ENCODE measurements around the gene MCOLN1.
A peak's percentile ranks its signal among the peaks of the same experiment; 100 is the strongest.

The MCOLN1 gene

GRCh38 chr19:7522072-7522922 lies at the start of gene MCOLN1:
TSS of gene MCOLN1 (plus strand) at chr19:7522624. CDS start at chr19:7522751, 127 bp downstream.
- DNase-seq (ENCODE audit: low spot score): peak; percentile 99

DNA sequence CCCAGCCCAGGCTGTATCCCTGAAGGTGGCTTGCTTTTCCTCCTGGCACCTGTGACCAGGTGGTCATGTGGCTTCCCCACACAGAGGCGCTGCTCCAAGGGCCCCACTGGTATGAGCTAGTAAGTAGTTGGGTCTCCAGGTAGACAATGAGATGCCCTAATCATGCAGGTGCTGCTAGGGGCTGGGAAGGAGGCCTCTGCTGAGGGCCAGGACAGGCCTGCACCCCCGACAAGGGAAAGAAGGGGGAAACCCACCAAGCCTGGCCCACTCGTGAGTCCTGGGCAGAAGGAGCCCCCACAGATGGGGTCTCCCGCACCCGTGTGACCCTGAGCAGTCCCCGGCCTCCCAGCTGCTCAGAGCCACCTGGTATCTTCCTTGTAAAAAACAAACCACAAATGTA lies 46.8 kb upstream of the MCOLN1 start:
- DNase-seq (ENCODE audit: low spot score): no peak

GRCh38 chr19:7476241-7476640 lies 46.2 kb upstream of the MCOLN1 start:
- no peak for DNase-seq (ENCODE audit: low spot score)

DNA sequence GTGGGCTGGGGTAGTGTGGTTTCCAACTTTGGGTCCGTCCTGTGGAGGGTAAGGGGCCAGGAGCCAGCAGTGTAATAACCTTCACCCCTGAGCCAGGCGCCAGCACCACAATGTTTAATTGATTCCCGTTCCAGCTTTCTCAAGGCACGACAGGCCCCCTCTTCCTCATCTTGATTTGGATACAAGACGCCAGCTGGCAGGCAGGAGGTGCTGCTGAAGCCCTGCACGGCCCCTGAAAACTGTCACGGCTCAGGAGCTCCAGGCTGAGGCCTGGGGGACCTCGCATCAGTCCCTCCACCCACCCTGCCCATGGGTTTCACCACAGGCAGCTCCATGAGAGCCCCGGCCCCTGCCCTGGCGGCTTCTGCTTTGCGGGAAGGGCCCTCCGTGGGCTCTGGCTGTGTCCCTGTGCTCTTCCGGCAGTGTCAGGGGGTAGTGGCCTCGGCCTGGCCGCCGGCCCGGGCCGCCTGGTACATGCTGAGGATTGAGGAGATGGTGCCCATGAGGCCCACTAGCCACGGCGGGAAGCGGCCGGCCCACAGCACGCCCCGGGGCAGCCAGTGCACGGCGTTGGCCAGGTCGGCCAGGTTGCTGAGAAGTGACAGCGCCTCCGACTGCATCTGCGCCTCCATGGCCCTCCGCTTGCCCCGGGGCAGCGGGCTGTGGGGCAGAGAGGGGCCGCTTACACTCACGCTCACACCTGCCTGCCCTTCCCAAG lies 45.5 kb upstream of the MCOLN1 start:
- DNase-seq (ENCODE audit: low spot score): no peak

DNA sequence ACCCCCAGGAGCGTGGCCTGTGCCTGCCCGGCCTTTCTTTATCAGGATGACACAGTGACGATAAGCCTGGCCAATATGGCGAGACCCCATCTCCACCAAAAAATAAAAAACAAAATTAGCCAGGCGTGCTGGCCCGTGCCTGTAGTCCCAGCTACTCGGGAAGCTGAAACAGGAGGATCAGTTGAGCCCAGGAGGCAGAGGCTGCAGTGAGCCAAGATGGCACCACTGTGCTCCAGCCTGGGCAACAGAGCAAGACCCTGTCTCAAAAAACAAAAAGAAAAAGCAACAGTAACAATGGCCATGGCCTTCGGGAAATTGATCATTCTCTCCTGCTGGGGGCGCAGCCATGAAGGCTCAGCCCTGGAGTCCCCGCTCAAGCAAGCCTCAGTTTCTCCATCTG lies 44.7 kb upstream of the MCOLN1 start:
- DNase-seq (ENCODE audit: low spot score): no peak

DNA sequence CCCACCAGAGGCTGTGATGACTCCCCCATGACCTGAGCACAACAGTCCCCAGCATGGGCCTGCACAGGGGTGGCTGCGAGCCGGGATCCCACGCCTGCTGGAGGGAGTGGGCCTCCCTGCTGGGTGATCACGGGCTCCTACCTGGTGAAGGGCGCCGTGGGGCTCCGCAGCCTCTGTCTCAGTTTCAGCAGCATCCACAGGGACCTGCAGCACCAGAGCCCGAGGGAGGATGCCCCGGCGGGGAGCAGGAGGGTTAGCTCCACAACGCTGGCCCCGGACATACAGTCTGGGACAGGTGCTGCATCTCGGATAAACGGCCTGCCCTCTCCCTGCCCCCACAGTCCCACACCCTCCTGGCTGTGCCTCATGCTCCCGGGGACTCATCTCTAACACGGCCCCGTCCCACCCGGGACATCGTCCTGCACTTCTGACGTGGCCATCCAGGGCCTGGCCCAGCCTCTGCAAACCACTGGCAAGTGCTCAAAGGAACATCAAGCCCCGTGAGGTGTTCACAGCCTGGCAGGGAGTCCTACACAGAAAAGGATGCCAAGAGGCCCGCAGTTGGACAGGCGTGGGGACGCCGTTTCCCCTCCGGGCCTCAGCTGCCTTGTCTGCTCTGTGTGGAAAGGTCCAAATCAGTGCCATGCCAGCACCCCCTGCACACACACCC lies 44.1 kb upstream of the MCOLN1 start:
- DNase-seq (ENCODE audit: low spot score): no peak

DNA sequence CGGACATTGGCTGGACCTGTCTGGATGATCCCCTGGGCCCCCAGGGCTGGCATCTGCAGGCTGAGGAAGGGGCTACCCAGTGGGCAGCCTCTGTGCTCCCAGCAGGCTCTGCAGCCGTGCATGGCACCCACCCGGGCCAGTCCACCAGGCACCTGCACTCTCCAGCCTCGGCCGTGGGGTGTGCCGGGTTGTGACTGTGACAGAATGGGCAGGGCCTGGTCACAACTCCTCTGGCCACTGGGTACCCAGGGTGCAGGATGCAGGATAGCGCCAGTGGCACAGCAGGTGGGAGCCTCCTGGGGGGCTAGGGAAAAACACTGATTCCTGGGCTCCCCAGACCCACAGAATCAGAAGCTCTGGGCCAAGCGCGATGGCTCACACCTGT lies 43.6 kb upstream of the MCOLN1 start:
- no peak for DNase-seq (ENCODE audit: low spot score)

DNA sequence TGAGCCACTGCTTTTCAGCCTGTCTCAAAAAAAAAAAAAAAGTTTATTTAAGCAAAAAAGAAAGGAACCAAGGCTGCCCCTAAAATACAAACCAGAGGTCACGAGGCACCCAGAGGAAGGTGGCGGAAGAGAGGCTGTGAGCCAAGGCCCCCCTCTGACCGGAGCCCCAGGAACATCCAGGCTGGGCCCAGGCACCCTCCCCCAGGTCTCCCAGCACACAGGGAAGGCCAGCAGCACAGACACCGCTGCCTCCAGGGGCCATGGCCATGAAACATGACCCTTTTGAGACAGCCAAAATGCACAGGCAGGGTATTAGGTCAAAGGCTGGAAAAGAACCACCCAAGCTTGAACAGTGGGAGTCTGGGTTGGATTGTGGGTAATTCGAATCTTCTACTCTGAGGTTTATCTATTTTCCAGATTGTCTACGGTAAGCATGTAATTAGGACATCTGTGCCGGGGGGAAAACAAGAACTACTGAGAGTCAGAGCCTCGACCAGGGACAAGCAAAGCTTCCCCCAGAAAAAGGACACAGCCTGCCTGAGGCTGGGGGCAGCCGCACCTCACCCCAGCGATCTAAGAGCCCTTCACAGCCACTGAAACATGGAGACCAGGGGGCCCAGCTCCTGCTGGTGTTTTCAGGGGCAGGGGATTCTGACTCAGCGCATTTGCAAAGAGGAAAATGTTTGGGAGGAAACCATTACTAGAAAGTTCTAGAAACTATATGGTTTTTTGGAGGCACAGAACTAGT lies 42.0 kb upstream of the MCOLN1 start:
- DNase-seq (ENCODE audit: low spot score): no peak

DNA sequence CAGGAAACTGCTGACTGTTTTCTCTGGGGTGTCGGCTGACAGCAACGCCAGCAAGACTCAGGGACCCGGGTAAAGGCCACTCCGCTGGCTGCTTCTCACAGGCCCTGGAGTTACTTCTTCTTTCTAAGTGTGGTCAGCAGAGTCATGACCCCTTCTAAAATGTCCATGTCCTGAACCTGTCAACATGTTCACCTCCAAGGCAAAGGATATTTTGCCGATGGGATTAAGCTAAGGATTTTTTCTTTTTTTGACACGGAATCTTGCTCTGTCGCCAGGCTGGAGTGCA lies 41.5 kb upstream of the MCOLN1 start:
- no peak for DNase-seq (ENCODE audit: low spot score)

GRCh38 chr19:7482584-7483439 lies 39.6 kb upstream of the MCOLN1 start:
- DNase-seq (ENCODE audit: low spot score): no peak

DNA sequence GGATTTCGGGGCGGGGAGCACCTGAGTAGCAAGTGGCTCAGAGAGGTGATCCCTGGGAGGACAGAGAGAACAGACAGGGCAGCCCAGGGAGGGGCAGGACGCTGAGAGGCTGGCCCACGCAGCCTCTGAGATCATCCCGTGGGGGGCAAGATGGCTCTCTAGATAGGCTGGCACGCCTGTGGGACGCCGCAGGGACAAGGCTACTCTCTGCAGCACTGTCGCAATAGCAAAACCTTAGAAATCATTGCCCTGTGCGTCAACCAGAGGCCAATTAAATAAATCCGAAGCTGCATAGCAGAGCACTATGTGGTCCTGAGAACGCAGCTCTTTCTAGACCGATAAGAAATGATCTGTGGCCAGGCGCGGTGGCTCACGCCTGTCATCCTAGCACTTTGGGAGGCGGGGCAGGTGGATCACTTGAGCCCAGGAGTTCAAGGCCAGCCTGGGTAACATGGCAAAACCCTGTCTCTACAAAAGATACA lies 38.7 kb upstream of the MCOLN1 start:
- DNase-seq (ENCODE audit: low spot score): no peak

- DNase-seq (ENCODE audit: low spot score): no peak
These were observed 35.5 kb upstream of the MCOLN1 start for GRCh38 chr19:7486923-7487322.

DNA sequence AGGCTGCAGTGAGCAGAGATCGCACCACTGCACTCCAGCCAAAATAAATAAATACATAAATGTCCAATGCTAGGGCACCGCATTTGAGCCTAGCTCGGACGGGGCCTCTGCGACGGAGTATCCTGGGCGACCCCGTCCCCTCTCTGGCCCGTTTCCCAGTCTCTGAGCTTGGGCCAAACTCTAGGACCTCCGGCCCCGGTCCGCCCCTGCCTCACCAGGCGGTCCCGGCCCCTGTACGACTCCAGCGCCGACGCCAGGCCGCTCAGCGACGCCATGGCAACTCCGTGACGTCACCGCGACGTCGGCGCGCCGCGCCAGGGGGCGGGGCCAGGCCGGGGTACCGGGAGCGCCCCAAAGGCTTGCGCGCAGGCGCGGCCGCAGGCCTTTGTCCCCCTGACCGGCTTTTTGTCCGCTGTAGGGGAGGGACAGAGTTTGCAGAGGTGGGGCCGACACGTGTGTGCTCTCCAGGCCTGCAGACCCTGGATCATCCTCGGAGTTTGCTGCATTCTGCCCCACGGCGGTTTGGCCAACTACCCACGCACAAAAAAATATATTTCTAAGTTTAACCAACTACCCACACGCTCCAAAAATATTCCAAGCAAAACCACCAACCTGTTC lies 33.6 kb upstream of the MCOLN1 start, which contains the start of gene PEX11G:
TSS of gene PEX11G (minus strand) at position 300 of the 618 bp plus-strand sequence. CDS start at position 275, 25 bp downstream.
- peak; percentile 85 for DNase-seq (ENCODE audit: low spot score)

DNA sequence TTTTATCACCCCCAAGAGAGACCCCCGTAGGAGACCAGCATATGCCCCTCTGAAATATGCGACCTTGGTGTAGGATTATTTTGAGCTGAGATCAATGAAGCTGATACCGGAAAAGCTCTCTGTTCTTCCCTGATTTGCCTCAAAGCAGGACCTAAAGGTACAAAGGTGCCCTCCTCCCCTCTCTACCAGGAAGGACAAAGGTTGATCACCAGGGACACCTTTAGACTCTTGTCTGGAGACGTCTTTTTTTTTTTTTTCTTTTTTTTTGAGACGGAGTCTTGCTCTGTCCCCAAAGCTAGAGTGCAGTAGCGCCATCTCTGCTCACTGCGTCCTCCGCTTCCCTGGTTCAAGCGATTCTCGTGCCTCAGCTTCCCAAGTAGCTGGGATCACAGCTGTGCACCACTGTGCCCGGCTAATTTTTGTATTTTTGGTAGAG lies 32.8 kb upstream of the MCOLN1 start:
- DNase-seq (ENCODE audit: low spot score): no peak

DNA sequence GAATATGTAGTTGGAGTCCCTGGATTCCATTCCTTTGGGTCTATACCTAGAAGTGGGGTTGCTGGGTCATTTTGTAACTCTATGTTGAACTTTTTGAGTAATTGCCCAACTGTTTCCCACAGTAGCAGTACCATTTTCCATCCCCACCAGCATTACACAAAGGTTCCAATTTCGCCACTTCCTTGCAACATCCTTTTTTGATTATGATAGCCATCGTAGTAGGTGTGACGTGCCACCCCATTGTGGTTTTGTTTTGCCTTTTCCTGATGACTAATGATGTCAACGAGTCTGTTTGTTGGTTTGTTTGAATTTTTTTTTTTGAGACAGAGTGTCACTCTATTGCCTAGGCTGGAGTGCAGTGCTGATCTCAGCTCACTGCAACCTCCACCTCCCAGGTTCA lies 30.3 kb upstream of the MCOLN1 start:
- DNase-seq (ENCODE audit: low spot score): no peak

GRCh38 chr19:7492558-7492957 lies 29.9 kb upstream of the MCOLN1 start:
- no peak for DNase-seq (ENCODE audit: low spot score)

GRCh38 chr19:7494416-7495098 lies 27.9 kb upstream of the MCOLN1 start:
- DNase-seq (ENCODE audit: low spot score): no peak

DNA sequence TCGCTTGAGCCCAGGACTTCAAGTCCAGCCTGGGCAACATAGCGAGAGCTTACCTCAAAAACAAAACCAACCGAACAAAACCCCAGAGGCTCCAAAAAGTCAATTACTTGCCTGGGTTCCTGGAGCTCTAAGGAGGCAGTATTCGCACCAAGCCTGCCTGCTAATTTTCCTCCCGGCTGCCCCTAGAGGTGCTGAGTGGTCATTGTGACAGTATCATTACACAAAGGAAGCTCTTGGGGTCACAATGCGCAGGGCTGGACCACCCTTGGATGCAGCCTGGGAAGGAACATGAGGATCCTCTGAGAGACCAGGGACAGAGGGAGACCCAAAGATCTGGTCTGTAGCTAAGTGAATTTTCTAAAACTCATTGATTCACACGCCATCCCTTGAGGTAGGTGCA lies 25.1 kb upstream of the MCOLN1 start:
- DNase-seq (ENCODE audit: low spot score): no peak

- DNase-seq (ENCODE audit: low spot score): no peak
These were observed 21.5 kb upstream of the MCOLN1 start for GRCh38 chr19:7500811-7501450.

DNA sequence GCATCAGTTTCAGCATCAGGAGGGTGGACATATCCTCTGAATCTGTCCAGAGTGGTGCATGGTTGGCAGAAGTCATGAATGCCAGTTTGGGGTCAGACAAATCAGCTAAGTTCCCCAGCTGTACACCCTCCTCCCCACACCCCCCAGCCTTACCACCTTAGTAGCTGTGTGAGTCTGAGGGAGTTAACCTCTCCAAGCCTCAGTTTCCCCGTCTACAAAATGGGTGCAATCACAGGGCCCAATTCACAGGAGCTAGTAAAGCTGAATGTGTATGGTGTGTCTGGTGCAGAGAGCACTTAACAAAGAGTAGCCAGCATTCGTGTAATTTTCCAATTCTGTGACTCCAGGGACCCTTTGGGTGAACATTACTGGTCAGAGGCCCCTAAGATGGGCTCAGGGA lies 19.9 kb upstream of the MCOLN1 start:
- DNase-seq (ENCODE audit: low spot score): no peak

Measured in CD4-positive, alpha-beta T cell treated with Interleukin-6 at 100 ng/mL for 8 hours (primary cell).